Tibial nerve (tissue), 4 donors: ENCODE results near the gene STUM. TPM values are rescaled to one million over a fixed set of nuclear protein-coding genes. Genes with fewer than 3 reads are reported as not detected.
A peak's percentile ranks its signal among the peaks of the same experiment; 100 is the strongest.

Experiments used
- DNase-seq, 2 donors: peaks; one replicate each; pipeline ENCODE4 v3.0.0-alpha.2; 2019; ENCODE audit warnings: low spot score in 2 of 2
- H3K27ac ChIP-seq, 4 donors: fragments of 200-600 bp; sonication (generic) in 3 of 4; one replicate each; pipeline ENCODE4 v1.5.1; 2017 to 2019; ENCODE audit warnings: mild to moderate bottlenecking in 1 of 4
- H3K27me3 ChIP-seq, 2 donors: fragments of 200-600 bp; sonication (generic) in 1 of 2; one replicate each; pipeline versions ENCODE4 v1.5.1 to v1.6.0; 2017 to 2019
- H3K36me3 ChIP-seq, 3 donors: fragments of 200-600 bp; sonication (generic); one replicate each; pipeline ENCODE4 v1.5.1; 2018 to 2019
- H3K4me1 ChIP-seq, 4 donors: fragments of 200-600 bp; sonication (generic) in 3 of 4; one replicate each; pipeline ENCODE4 v1.5.1; 2017 to 2019
- H3K4me3 ChIP-seq, 4 donors: fragments of 200-600 bp; sonication (generic) in 3 of 4; one replicate each; pipeline ENCODE4 v1.5.1; 2017 to 2019; ENCODE audit warnings: mild to moderate bottlenecking in 1 of 4, moderate library complexity in 1 of 4
- H3K9me3 ChIP-seq, 4 donors: fragments of 200-600 bp; sonication (generic) in 3 of 4; one replicate each; pipeline ENCODE4 v1.5.1; 2017 to 2019
- EP300 ChIP-seq, 2 donors: sonication (generic); formaldehyde crosslinking; IDR thresholded peaks; one replicate each; pipeline ENCODE4 v1.6.1; 2017; ENCODE audit warnings: antibody characterized with exemption in 2 of 2, mild to moderate bottlenecking in 1 of 2
- POLR2A ChIP-seq, 2 donors: fragments of 450-650 bp; IDR thresholded peaks; one replicate each; pipeline ENCODE4 v1.6.1; 2017; ENCODE audit warnings: antibody characterized with exemption in 2 of 2, mild to moderate bottlenecking in 2 of 2, moderate library complexity in 2 of 2
- WGBS, 2 donors: methylation state at CpG; one replicate each; pipeline ENCODE4 v1.1.5; 2018; 5-methylcytosine and 5-hydroxymethylcytosine counted together
- total RNA-seq, 4 donors: library from RNA; depleted of rRNA; stranded (reverse); fragments of >200 nt; gene quantifications; one replicate each; pipeline ENCODE4 v1.1.0, GENCODE V29; 2016
- TF ChIP-seq, protein P1 (sequence below), 5 experiments: fragments of 200-600 bp in 3 of 5; fragments of 450-650 bp in 2 of 5; sonication (generic) in 3 of 5; IDR thresholded peaks; one replicate each; pipeline ENCODE4 v1.5.1; 2016 to 2019; ENCODE audit warnings: antibody characterized with exemption in 5 of 5, mild to moderate bottlenecking in 3 of 5, moderate library complexity in 2 of 5

STUM gene
- total RNA-seq, 4 donors from 2014 or later = 4.8 to 7.5 (median 6.9) TPM

DNA sequence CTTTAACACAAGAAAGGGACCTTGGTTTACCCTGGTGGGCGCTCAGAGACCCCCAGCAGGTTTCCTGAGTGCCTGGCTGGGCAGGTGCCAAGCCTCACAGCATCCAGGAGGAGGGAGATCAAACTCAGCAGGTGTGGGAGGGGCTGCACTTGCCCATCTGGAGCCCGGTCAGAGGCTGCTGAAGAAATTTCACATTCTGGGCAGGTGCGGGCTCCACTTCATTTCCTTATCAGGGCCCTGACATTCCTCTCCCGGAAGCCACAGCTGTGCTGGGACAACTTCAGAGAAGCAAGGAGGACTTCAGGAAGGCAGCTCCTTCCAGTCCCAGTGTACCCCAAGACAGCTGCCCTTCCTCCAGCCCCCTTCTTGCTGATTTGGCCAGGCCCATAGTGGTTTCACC lies 107.6 kb downstream of the STUM start:
- no peak overlapping the region for H3K4me3 ChIP-seq
- H3K4me1 ChIP-seq = peaks cover 0 to 83% (median 77%) of the 10 kb centered on the region in 4 donors
- H3K27ac ChIP-seq = peak overlapping the region in 2 of 4 donors; percentile 67 to 75
- WGBS, 2 donors = 74 to 83% methylated on average over 3 to 4 of the region's 4 CpGs
- H3K27me3 ChIP-seq = no peaks in the 10 kb centered on the region
- H3K9me3 ChIP-seq = no peaks in the 10 kb centered on the region
- no peak for DNase-seq
- H3K36me3 ChIP-seq = no peaks in the 10 kb centered on the region
- TF ChIP-seq POLR2A (IDR thresholded peaks at IDR 0.05) (no peak), EP300 (IDR thresholded peaks at IDR 0.05) (no peak)
- TF ChIP-seq, protein P1, sequence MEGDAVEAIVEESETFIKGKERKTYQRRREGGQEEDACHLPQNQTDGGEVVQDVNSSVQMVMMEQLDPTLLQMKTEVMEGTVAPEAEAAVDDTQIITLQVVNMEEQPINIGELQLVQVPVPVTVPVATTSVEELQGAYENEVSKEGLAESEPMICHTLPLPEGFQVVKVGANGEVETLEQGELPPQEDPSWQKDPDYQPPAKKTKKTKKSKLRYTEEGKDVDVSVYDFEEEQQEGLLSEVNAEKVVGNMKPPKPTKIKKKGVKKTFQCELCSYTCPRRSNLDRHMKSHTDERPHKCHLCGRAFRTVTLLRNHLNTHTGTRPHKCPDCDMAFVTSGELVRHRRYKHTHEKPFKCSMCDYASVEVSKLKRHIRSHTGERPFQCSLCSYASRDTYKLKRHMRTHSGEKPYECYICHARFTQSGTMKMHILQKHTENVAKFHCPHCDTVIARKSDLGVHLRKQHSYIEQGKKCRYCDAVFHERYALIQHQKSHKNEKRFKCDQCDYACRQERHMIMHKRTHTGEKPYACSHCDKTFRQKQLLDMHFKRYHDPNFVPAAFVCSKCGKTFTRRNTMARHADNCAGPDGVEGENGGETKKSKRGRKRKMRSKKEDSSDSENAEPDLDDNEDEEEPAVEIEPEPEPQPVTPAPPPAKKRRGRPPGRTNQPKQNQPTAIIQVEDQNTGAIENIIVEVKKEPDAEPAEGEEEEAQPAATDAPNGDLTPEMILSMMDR (IDR thresholded peaks at IDR 0.05) = no peak

DNA sequence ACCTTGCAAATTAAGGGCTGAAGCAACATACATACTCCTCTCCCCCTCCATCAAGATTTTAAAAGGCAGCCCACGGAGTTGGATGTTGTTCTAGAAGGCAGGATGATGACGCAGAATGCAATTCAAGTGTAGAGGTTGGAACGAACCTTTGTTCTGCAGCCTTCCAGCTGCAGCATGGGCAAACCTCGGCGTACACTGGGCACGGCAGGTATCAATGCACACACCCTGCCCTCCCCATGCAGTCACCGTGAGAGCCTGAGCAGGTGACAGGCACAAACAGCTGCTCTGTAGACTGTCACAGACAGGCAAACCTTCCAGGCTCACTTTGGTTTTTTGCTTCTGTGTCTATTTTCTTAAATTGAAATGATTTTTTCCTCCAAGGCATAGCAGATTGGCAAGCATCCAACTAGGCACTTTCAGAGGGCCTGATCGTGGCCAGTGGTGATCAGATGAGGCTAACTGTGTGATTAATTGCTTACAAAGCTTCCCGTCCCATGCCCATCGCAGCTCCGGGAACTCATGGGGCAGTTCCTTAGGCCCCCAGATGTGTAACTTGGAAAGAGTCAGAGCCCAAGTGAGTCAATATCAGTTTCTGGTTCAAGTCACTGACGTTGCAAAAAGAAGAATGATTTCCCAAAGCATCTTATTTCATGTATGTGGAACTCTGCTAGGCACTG lies 108.2 kb downstream of the STUM start:
- H3K9me3 ChIP-seq = no peaks in the 10 kb centered on the region
- peaks cover 0 to 88% (median 83%) of the 10 kb centered on the region in 4 donors for H3K4me1 ChIP-seq
- H3K27me3 ChIP-seq = no peaks in the 10 kb centered on the region
- no peaks in the 10 kb centered on the region for H3K36me3 ChIP-seq
- WGBS, 2 donors = 33 to 37% methylated on average over 12 of the region's 12 CpGs
- no peak overlapping the region for H3K4me3 ChIP-seq
- peak overlapping the region in 2 of 4 donors; percentile 67 to 75 for H3K27ac ChIP-seq
- TF ChIP-seq EP300 (IDR thresholded peaks at IDR 0.05) (peak in 1 of 2 donors; percentile 62), POLR2A (IDR thresholded peaks at IDR 0.05) (no peak)
- DNase-seq = no peak

DNA sequence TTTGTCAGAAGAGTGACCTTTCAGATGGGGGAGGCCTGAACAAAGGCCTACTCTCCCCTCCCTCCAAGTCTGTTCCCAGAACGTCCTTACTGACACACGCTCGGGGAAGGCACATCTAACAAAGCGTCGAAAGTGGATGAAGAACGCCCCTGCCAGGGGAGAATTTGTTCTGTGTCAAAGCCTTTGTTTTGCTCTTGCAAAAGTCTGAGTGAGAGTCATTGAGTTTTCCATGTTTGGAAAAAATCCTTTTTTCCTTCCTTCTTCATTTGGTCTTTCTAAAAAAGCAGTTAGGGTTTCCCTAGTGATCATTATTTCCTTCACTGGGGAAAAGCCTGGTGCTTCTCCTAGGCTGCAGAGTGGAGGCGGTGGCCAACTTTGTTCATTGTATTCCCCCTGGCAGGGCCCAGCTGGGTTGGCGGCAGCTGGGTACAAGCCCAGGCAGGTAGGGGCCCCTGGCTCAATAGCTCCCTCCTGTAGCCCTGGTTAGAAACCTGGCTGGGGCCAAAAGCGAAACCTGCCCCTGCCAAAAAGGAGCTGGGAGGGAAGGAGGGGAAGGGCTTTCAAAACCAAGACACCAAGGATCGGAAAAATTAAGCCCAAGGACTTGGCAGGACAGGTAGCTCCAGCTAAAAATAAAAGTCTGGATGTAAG lies 109.5 kb downstream of the STUM start:
- Histone ChIP-seq H3K27me3 (no peaks in the 10 kb centered on the region), H3K4me3 (no peak overlapping the region), H3K9me3 (no peaks in the 10 kb centered on the region), H3K36me3 (no peaks in the 10 kb centered on the region), H3K4me1 (peaks cover under 1 to 100% (median 94%) of the 10 kb centered on the region in 4 donors), H3K27ac (peak overlapping the region in 2 of 4 donors; percentile 67 to 75)
- no peak for DNase-seq
- 49 to 55% methylated on average over 10 of the region's 10 CpGs for WGBS, 2 donors
- peak in 1 of 2 donors; percentile 18 for TF ChIP-seq EP300 (IDR thresholded peaks at IDR 0.05)
- no peak for TF ChIP-seq POLR2A (IDR thresholded peaks at IDR 0.05)

DNA sequence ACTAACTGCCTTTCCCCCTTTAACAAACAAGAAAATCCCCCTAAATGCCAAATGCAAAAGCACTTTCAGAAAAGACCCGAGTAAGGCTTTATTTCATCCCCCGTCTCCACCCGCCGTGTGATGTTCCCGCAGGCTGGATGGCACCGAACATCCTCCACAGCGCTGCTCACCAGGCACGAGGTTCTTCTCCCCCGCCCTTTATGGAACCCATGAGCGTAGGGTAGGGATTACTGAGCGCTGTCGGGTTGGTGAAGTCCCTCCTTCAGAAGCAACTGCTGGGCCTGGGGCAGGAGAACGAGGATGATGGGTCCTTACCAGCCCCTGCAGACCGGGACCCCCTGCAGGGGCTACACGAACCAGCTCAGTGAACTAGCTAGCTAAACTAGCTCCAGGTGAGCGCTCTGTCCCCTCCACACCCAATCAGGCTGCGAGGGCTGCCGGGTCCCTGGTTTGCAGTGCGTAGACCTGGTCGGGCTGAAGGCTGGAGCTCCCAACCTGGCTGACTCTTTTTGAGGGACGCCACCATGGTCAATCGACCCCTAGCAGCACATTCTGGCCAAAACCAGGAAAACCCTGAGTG lies 110.1 kb downstream of the STUM start:
- Histone ChIP-seq H3K9me3 (no peaks in the 10 kb centered on the region), H3K27ac (peak overlapping the region in 2 of 4 donors; percentile 67 to 75), H3K36me3 (no peaks in the 10 kb centered on the region), H3K27me3 (no peaks in the 10 kb centered on the region), H3K4me3 (no peak overlapping the region), H3K4me1 (peaks cover 4 to 100% (median 97%) of the 10 kb centered on the region in 4 donors)
- TF ChIP-seq, protein P1 (IDR thresholded peaks at IDR 0.05) = no peak
- TF ChIP-seq POLR2A (IDR thresholded peaks at IDR 0.05) (no peak), EP300 (IDR thresholded peaks at IDR 0.05) (no peak)
- 91 to 92% methylated on average over 16 to 20 of the region's 22 CpGs for WGBS, 2 donors
- DNase-seq = no peak

Other genes with a start within 250 kb of the STUM start
- gene LIN9, start 239.6 kb upstream of the STUM start, total RNA-seq = 1 to 10 TPM; 1.3 to 2.4 (median 2.2) TPM
- gene PARP1, start 140.7 kb upstream of the STUM start, total RNA-seq = 100 to 1,000 TPM in 2 of 4 donors, 10 to 100 TPM in 2; 91.5 to 117 (median 99.5) TPM
- 10 to 100 TPM; 49.2 to 82.0 (median 52.7) TPM for gene ITPKB, start 190.5 kb downstream of the STUM start, total RNA-seq